ELR (cell line): ENCODE results near the gene DNASE1L3.
"Not testable (repeated sequence)": the region's sequence is repeated elsewhere in the genome, so short reads cannot be mapped to it uniquely, and the experiment has no call there.

Experiments
- DNase-seq: peaks from one replicate; pipeline ENCODE4 v3.0.0-alpha.2; 2015; ENCODE audit warnings: low read depth

Gene DNASE1L3

DNA sequence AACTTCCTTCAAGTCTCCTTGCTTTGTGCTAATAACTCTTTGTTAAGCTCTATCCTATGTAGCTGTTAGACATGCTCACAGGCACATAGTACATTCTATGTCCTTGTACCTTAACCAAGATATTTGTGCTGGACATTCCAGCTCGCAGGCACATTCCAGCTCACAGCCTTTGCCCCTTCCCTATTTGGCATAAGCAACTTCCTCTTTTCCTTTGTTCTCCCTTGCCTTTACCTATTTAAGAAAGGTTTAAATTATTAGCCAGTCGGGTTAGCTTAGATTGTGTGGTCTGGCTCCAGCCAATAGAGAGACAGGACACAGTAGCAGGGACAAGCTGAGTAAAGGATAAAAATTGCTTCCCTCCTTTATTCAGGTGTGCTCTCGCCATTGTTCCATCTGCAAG, 9.3 kb downstream of the DNASE1L3 start:
- DNase-seq: not testable (repeated sequence)

- DNase-seq: no peak
These were observed 9.9 kb downstream of the DNASE1L3 start for GRCh38 chr3:58200846-58201355.

DNA sequence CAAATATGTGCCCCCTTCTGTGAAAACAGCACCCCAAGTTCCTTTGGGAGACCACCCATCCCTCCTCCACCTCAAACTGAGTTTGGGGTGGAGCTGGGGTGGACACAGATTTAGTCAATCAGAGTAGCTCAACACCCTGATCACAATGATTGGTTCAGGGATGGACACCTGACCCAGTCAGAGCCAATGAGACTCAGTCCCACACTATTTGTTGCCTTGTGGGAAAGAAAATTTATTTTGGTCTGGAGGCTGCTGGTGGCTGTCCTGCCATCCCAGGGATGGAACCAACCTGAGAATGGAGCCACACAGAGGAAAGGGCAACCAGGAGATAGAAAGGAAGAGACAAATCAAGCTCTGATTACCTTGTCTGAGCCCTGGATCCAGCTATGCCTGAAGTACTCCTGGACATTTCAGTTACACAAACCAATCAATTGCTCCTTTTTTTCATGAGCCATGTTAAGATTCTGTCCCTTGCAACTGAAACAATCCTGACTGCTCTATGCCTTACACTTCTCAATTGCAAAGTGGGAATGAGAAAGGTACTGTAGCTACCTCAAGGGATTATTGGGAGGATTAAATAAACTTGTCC, 10.6 kb downstream of the DNASE1L3 start:
- DNase-seq: no peak

DNA sequence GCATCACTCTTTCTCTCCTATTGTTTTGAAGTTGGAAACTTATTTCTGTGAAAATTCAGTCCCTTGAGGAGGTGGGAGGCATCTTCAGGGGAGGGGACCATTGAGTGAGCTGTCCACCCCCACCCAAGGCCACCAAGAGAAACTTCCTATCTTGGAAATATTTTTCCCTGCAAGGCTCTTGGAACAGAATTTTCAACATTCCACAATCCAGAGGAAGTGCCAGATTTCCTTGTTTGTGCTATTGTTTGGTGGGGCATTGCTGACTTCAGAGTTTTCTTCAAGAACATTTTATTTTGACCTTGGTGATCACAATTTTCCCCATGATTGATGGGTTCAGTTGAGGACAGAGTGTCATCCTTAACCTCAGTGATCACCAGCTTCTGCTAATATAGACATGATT, 12.0 kb downstream of the DNASE1L3 start:
- DNase-seq: no peak

DNA sequence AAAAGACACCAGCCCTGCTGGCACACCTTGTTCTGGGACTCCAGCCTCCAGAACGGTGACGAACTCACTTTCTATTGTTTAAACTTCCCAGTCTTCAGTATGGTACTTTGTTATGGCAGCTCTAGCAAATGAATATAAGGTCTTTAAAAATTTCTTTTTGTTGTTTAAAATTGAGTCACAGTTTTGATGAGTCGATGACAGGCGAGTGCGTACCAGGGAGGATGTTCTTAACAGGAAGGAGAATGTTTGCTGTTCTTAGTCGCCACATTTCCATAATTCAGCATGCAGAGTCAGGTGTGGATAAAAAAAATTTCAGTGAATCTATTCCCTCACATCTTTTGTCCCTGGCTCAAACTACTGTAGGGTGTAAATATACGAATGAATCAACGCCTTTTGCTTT, 12.4 kb downstream of the DNASE1L3 start:
- peak; percentile 43 for DNase-seq

DNA sequence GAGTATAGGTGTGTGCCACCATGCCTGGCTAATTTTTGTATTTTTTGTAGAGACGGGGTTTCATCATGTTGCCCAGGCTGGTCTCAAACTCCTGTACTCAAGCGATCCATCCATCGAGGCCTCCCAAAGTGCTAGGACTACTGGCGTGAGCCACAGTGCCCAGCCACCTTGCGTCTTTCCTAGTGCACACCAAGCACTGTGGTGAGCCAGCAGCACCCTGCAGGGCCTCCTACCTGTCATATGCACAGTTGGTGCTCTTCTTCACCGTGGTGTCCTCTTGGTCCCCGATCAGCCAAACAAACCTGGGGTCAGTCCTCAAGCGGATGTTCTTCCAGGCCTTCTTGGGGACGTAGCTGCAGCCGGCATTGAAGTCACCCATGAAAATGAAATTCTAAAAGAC, 13.2 kb downstream of the DNASE1L3 start:
- no peak for DNase-seq

- DNase-seq: no peak
These were observed 16.9 kb downstream of the DNASE1L3 start for GRCh38 chr3:58193682-58194407.

DNA sequence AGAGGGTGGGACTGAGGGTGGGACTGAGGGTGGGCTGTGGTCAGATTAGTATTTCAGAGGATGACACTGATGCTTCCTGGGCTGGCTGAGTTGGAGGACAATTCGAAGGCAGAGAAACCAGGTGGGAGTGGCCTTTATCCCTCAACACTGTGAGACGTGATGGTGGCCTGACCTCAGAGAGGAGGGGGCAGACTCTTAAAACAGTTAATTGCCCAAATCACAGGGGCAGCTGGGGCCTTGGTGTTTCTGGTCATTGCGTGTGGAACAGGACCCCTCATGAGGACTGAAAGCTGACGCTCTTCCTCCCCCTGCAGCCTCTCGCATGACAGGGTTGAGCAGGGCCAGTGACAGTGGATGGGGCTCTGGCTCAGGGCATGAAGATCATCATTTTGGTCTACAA, 18.7 kb downstream of the DNASE1L3 start:
- no peak for DNase-seq

- no peak for DNase-seq
These were observed 19.3 kb downstream of the DNASE1L3 start for GRCh38 chr3:58191361-58191991.

DNA sequence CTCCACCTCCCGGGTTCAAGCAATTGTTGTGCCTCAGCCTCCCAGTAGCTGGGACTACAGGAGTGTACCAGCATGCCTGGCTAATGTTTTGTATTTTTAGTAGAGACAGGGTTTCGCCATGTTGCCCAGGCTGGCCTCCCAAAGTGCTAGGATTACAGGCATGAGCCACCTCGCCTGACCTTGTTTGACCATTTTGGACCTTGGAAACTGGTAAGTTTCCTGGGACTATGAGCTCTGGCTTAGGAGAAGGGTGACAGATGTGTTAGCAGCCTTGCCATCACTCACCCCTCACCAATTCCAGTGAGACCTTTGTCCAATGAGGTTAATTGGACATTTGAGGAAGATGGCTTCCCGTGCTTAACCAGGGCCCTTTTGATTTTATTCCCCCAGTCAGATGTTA, 19.9 kb downstream of the DNASE1L3 start:
- DNase-seq: no peak

GRCh38 chr3:58190291-58190690, 20.5 kb downstream of the DNASE1L3 start:
- no peak for DNase-seq

GRCh38 chr3:58189691-58190090, 21.1 kb downstream of the DNASE1L3 start:
- no peak for DNase-seq

DNA sequence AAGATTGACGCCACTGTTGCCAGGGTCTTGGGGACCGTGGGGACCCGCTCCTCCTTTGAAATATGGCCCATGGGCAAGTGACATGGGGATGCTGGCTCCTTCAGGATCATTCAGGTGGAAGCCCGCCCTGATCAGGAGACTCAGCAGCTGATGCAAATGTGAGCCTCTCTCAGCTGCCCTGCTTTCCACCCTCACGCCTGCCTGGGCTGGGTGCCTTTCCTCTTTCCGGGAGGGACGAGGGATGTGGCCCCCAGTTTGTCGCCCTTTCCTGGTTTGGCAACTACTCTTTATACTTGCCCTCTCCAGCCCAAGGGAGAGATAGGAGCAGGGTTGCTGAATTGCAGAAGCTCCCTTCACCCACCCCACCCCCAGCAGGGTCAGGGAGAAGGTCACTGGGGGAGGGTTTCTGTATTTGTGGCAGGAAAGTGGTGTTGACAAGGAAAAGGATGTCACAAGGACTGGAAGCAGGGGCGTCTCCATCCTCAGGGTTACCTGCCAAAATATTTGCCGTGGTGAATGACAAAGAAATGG, 21.8 kb downstream of the DNASE1L3 start:
- no peak for DNase-seq

DNA sequence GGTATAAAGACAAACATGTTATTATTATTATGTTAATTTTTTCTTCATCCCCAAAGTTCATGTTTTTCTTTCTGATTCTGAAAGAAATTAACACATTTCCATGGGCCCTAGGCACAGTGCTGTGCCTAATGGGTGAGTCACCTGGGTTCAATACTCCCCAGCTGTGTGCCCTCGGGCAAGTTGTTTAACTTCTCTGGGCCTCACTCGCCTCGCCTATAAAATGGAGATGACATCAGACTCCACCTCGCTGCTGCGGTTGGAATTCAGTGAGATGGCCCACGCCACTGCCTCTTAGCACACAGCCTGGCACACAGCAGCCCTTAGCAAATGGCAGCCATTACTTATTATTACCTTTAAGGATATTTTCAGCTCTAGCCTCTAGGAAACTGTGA, 22.6 kb downstream of the DNASE1L3 start:
- peak; percentile 87 for DNase-seq

DNA sequence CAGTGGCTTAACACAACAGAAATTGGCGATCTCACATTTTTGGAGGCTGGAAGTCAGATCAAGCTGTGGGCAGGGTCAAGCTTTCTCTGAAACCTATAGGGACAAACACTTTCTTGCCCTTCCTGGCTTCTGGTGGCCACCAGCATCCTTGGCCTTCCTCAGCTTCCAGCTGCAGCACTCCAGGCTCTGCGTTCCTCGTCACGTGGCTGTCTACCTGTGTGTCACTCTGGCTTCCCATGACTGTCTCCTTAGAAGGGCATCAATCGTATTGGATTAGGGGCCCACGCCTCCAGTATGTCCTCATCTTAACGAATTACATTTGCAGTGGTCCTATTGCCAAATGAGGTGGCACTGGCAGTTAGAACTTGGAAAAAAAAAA, 25.8 kb downstream of the DNASE1L3 start:
- DNase-seq: no peak

DNA sequence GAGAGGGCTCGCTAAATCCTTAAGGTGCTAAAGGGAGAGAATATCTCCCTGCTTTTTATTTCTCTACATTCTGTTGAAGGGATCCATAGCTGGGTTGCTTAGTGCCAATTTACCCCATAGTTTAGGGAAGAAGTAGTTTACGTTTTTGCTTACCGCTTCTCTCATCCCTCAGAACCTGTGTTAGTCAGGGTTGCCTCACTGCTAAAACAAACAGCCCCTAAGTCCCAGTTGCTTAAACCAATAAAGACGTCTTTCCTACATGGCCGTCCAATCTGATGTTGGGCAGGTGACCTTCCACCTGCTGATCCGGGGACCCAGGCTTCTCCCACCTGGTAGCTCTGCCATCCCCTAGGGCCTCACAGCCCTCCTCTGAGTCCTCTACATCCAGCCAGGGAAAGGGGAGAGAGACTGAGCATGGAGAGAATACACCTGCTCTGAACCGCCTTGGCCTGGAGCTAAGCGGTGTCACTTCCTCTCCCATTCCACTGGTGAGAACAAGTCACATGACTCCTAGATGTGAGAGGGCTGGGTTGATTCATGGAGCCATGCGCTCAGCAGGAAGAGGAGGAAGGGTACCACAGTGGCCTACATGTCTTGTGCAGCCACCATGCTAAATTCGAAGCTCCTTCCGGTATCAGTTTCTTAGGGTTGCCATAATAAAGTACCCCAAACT, 26.3 kb downstream of the DNASE1L3 start:
- DNase-seq: no peak

GRCh38 chr3:58183891-58184290, 26.9 kb downstream of the DNASE1L3 start:
- no peak for DNase-seq

GRCh38 chr3:58183221-58183620, 27.6 kb downstream of the DNASE1L3 start:
- no peak for DNase-seq

- no peak for DNase-seq
These were observed 29.7 kb downstream of the DNASE1L3 start for GRCh38 chr3:58180940-58181587.

DNA sequence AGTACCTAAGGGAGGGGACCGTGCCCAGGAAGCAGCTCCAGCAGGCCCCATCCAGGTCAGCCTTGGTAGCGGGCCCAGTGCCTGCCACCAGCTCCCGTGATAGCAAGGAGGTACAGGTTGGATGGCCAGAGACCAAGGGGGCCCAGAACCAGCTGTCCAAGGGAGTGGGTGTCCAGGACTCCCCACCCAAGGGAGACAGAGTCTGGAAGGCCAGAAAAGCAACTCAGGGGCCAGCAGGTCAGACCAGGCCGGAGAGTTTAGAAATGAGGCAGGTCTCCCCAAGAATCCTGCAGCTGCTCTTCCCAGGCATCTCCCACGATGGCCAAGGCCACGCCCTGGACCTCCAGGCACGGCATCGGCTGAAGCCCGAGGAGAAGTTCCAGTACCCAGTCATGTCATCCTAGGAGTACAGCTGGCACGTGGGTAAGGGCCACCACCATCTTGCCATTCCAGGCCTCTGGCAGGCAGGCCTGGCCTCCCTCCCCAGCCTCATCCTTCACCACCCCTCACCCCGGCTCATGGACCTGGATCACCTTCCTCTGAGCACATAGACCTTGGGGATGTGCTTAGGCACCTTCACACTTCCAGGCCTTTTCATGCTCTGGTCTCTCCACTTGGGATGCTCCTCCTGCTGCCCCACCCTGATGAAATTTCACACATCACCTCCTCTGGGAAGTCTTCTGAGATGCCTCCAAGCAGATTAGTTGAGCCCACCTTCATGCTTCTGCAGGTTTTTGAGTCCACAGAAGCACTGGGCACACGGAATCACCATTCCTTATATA, 30.5 kb downstream of the DNASE1L3 start:
- no peak for DNase-seq
